Measurements from ENCODE around the gene HOXA7. TPM values are rescaled to one million over a fixed set of nuclear protein-coding genes. Genes with fewer than 3 reads are reported as not detected.
A peak's percentile ranks its signal among the peaks of the same experiment; 100 is the strongest.

Gene HOXA7
- total and polyA plus RNA-seq, 10 of the 15 experiments (the other 5 are each of a cell fraction or from before 2014, with no cell fraction given), result not detected

- no peak for FAIRE-seq
Measured at GRCh38 chr7:27189997-27190748, 33.7 kb upstream of the HOXA7 start.

DNA sequence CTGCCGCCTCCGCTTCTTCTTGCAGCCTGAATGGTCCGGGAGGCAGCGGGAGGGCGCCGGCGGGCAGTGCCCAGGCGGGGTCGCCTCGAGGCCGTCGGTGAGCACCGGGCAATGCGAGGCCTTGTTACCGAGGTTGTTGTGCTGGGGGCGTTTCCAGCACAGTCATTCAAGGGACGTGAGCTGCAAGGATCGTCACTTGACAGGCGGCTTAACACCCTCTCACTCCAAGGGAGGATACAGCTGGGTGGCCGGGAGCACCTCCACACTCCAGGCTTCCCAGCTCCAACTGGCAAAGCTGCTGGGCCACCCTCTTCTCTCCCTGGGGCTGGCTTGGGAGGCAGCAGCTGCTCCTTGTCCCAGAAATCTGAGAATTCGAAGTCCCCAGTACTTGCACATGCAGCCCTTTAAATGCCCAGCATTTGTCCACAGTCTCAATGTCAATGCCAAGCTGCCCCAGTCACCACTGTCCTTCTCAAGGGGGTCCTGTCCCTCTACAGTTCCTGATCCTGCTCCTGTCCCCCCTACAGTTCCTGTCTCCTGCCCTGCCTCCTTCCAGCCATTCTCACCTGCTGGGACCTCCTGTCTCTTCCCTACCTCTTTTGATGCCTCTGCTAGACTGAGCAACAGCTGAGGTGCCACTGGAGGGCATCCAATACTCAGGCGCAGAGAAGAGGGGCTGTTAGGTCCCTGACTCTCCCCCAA is 33.0 kb upstream of the HOXA7 start:
- FAIRE-seq (no peak), ATAC-seq (no peak), DNase-seq (ENCODE audit: low read depth, low spot score) (no peak)
- TF ChIP-seq EZH2 (IDR thresholded peaks at IDR 0.05; ENCODE audit: borderline replicate concordance, control insufficient read depth, low read depth, low read length), result 0 out of 2 replicates have a peak, but pooled peaks have one; percentile 61
- TF ChIP-seq SMAD1 (IDR thresholded peaks at IDR 0.05; ENCODE audit: low read depth, partially characterized antibody), result no peak
- Histone ChIP-seq H3K27me3 (replicated peaks in 1 of 2; ENCODE audit: control insufficient read depth in 2 of 2, insufficient read depth in 2 of 2, low read length in 1 of 2) (peaks cover 41 to 49% of the 10 kb centered on the region in 2 experiments), H3K4me2 (ENCODE audit: control insufficient read depth, insufficient read depth) (no peak overlapping the region), H3K4me1 (ENCODE audit: control insufficient read depth, insufficient read depth, low read length) (no peaks in the 10 kb centered on the region), H3K79me2 (ENCODE audit: control insufficient read depth, insufficient read depth, low read length) (no peaks in the 10 kb centered on the region), H4K20me1 (ENCODE audit: control insufficient read depth, insufficient read depth) (0 out of 2 replicates have a peak, but pooled peaks cover 3% of the 10 kb centered on the region), H2AFZ (ENCODE audit: control insufficient read depth, low read depth, low read length) (no peak overlapping the region), H3K9ac (ENCODE audit: control insufficient read depth, insufficient read depth, low read length) (no peak overlapping the region), H3K36me3 (ENCODE audit: control insufficient read depth in 2 of 2, insufficient read depth in 2 of 2, low read length in 1 of 2) (no peaks in the 10 kb centered on the region), H3K4me3 (no peak overlapping the region), H3K9me3 (replicated peaks; ENCODE audit: control insufficient read depth, insufficient read depth, low read length) (no peaks in the 10 kb centered on the region; the same call in 2 of the 3 replicates), H3K27ac (ENCODE audit: control insufficient read depth, insufficient read depth) (no peak overlapping the region)
- intact Hi-C loops (cut with micrococcal nuclease; ENCODE audit: unreplicated experiment) (no loop called here), in situ Hi-C loops (cut with MboI) (no loop called here)
- 13% methylated on average over 22 of the region's 22 CpGs for WGBS (ENCODE audit: insufficient coverage, insufficient replicate concordance, low lambda C conversion rate, missing lambda C conversion rate)
- ChIA-PET CTCF (interaction anchor here (1.8 kb wide), 1 partner anchor 10 kb away, joined by 5 read pairs; no protein-coding TSS in a partner anchor), POLR2A (no interaction called here), RAD21 (ENCODE audit: unreplicated experiment) (no interaction called here), SMC1A (ENCODE audit: uncharacterized antibody, unreplicated experiment) (no interaction called here)
- no TSS peak for BruUV-seq (replicated peaks)

More at GRCh38 chr7:27189997-27190748, 33.7 kb upstream of the HOXA7 start:
- in situ Hi-C loops (cut with MboI), result no loop called here
- Histone ChIP-seq H3K79me2 (ENCODE audit: control insufficient read depth, insufficient read depth, low read length) (no peaks in the 10 kb centered on the region), H3K4me2 (ENCODE audit: control insufficient read depth, insufficient read depth) (no peak overlapping the region), H2AFZ (ENCODE audit: control insufficient read depth, low read depth, low read length) (no peak overlapping the region), H3K9me3 (replicated peaks; ENCODE audit: control insufficient read depth, insufficient read depth, low read length) (no peaks in the 10 kb centered on the region; the same call in 2 of the 3 replicates), H3K36me3 (ENCODE audit: control insufficient read depth in 2 of 2, insufficient read depth in 2 of 2, low read length in 1 of 2) (no peaks in the 10 kb centered on the region), H3K27ac (ENCODE audit: control insufficient read depth, insufficient read depth) (no peak overlapping the region), H3K4me1 (ENCODE audit: control insufficient read depth, insufficient read depth, low read length) (no peaks in the 10 kb centered on the region), H3K4me3 (no peak overlapping the region), H4K20me1 (ENCODE audit: control insufficient read depth, insufficient read depth) (0 out of 2 replicates have a peak, but pooled peaks cover 3% of the 10 kb centered on the region), H3K27me3 (replicated peaks in 1 of 2; ENCODE audit: control insufficient read depth in 2 of 2, insufficient read depth in 2 of 2, low read length in 1 of 2) (peaks cover 38 to 47% of the 10 kb centered on the region in 2 experiments), H3K9ac (ENCODE audit: control insufficient read depth, insufficient read depth, low read length) (no peak overlapping the region)
- ChIA-PET RAD21 (ENCODE audit: unreplicated experiment) (no interaction called here), POLR2A (no interaction called here), CTCF (interaction anchor here (0.6 to 1.8 kb wide), 3 partner anchors 10 to 731 kb away, joined by 3 to 5 read pairs (median 4); no protein-coding TSS in a partner anchor), SMC1A (ENCODE audit: uncharacterized antibody, unreplicated experiment) (no interaction called here)
- TF ChIP-seq ZSCAN29 (IDR thresholded peaks at IDR 0.05) (no peak), EED (IDR thresholded peaks at IDR 0.05; ENCODE audit: low read depth) (no peak), HDAC6 (IDR thresholded peaks at IDR 0.05; ENCODE audit: unreplicated experiment) (no peak), NFYB (IDR thresholded peaks at IDR 0.05; ENCODE audit: insufficient read depth, low read depth, low read length) (no peak), CHD2 (IDR thresholded peaks at IDR 0.05; ENCODE audit: borderline replicate concordance, low read depth, low read length) (no peak), NRF1 (conservative IDR thresholded peaks at IDR 0.05; ENCODE audit: low read depth, low read length) (no peak), MTA2 (IDR thresholded peaks at IDR 0.05; ENCODE audit: low read depth) (no peak)
- no peak for DNase-seq (ENCODE audit: low read depth, low spot score)
- 23% methylated on average over 7 of the region's 7 CpGs for WGBS (ENCODE audit: insufficient coverage, insufficient replicate concordance, low lambda C conversion rate, missing lambda C conversion rate)
- no peak for ATAC-seq
- BruUV-seq (replicated peaks), result no TSS peak
- intact Hi-C loops (cut with micrococcal nuclease; ENCODE audit: unreplicated experiment), result no loop called here
